GM12878 (cell line): ENCODE results near the gene EPHA1. TPM values are rescaled to one million over a fixed set of nuclear protein-coding genes. Genes with fewer than 3 reads are reported as not detected.

Experiments
- ATAC-seq: fragments of 200-7000 bp; cut with Tn5 transposase; 3 replicates; pipeline ENCODE4 v1.9.1; 2020; ENCODE audit warnings: mild to moderate bottlenecking, moderate library complexity
- BruUV-seq: library from RNA; stranded (reverse); fragments of 400-500 nt; replicated peaks from 2 replicates; lab custom pipeline; 2021; lab: Mats Ljungman, UMichigan
- CTCF ChIA-PET: fragments of 300-600 bp; sonication (Branson Sonifier 250); formaldehyde crosslinking; extraction: SDS; loops from one replicate; lab custom pipeline; 2021; ENCODE audit warnings: inconsistent platforms; lab: Yijun Ruan, JAX
- POLR2A ChIA-PET: fragments of 350-600 bp; formaldehyde crosslinking; extraction: SDS; loops from one replicate; lab custom pipeline; 2021; ENCODE audit warnings: inconsistent platforms; lab: Charles Lee
- RAD21 ChIA-PET: fragments of 300-600 bp; sonication (Branson Sonifier 250); formaldehyde crosslinking; loops from one replicate; lab custom pipeline; 2023; ENCODE audit warnings: antibody characterized with exemption; ENCODE audit not compliant: unreplicated experiment; lab: Charles Lee
- SMC1A ChIA-PET: fragments of 300-600 bp; sonication (Branson Sonifier 250); formaldehyde crosslinking; loops from one replicate; lab custom pipeline; 2023; ENCODE audit not compliant: unreplicated experiment, uncharacterized antibody; lab: Charles Lee
- DNase-seq: peaks from one replicate; pipeline ENCODE4 v3.0.0-alpha.2; 2011; ENCODE audit warnings: low read depth, low spot score
- FAIRE-seq: peaks from 3 replicates; lab custom pipeline; 2011; peaks lifted over from hg19 to GRCh38; lab: Jason Lieb, UNC
- H2AFZ ChIP-seq: 2 replicates; pipeline ENCODE4 v1.6.0; 2011; ENCODE audit warnings: low read depth, low read length, control low read depth; ENCODE audit not compliant: control insufficient read depth
- H3K27ac ChIP-seq: 2 replicates; pipeline ENCODE4 v1.5.1; 2011; ENCODE audit warnings: control low read depth; ENCODE audit not compliant: control insufficient read depth, insufficient read depth
- H3K27me3 ChIP-seq, 2 experiments: replicated peaks in 1 of 2; 2 replicates each; pipeline versions ENCODE4 v1.6.0 to v1.6.1; 2011; ENCODE audit warnings: low read length in 1 of 2; ENCODE audit not compliant: control insufficient read depth in 2 of 2, insufficient read depth in 2 of 2
- H3K36me3 ChIP-seq, 2 experiments: 2 replicates each; pipeline ENCODE4 v1.5.1; 2011; ENCODE audit warnings: low read length in 1 of 2; ENCODE audit not compliant: control insufficient read depth in 2 of 2, insufficient read depth in 2 of 2
- H3K4me1 ChIP-seq: 2 replicates; pipeline ENCODE4 v1.6.1; 2011; ENCODE audit warnings: mild to moderate bottlenecking, low read length, moderate library complexity, mixed read lengths; ENCODE audit not compliant: control insufficient read depth, insufficient read depth
- H3K4me2 ChIP-seq: 2 replicates; pipeline ENCODE4 v1.6.0; 2011; ENCODE audit warnings: control low read depth; ENCODE audit not compliant: control insufficient read depth, insufficient read depth
- H3K4me3 ChIP-seq: fragments of 200-600 bp; sonication (generic); 2 replicates; pipeline ENCODE4 v1.5.1; 2016
- H3K79me2 ChIP-seq: 2 replicates; pipeline ENCODE4 v1.6.0; 2011; ENCODE audit warnings: low read length; ENCODE audit not compliant: control insufficient read depth, insufficient read depth
- H3K9ac ChIP-seq: 2 replicates; pipeline ENCODE4 v1.8.0; 2011; ENCODE audit warnings: low read length, control low read depth, mixed read lengths; ENCODE audit not compliant: control insufficient read depth, insufficient read depth
- H3K9me3 ChIP-seq: replicated peaks from 3 replicates; pipeline ENCODE4 v1.5.1; 2011; ENCODE audit warnings: mild to moderate bottlenecking, low read length; ENCODE audit not compliant: control insufficient read depth, insufficient read depth
- H4K20me1 ChIP-seq: 2 replicates; pipeline ENCODE4 v1.6.0; 2011; ENCODE audit not compliant: control insufficient read depth, insufficient read depth
- MTA2 ChIP-seq: fragments of 450-650 bp; IDR thresholded peaks from 2 replicates; pipeline ENCODE4 v1.6.1; 2016; ENCODE audit warnings: low read depth, mild to moderate bottlenecking, moderate library complexity
- NR2C2 ChIP-seq: IDR thresholded peaks from 2 replicates; pipeline ENCODE4 v1.6.1; 2011; ENCODE audit warnings: borderline replicate concordance, low read depth; ENCODE audit not compliant: control insufficient read depth, insufficient read length
- NR2F1 ChIP-seq: fragments of 450-650 bp; conservative IDR thresholded peaks from 2 replicates; pipeline ENCODE4 v1.6.1; 2017; ENCODE audit warnings: mild to moderate bottlenecking
- WGBS: methylation state at CpG from one replicate; pipeline ENCODE4 v1.1.6; 2016; ENCODE audit warnings: low lambda C conversion rate; ENCODE audit not compliant: insufficient replicate concordance, insufficient coverage; ENCODE audit errors: missing lambda C conversion rate; 5-methylcytosine and 5-hydroxymethylcytosine counted together
- in situ Hi-C: fragments of 300-500 bp; cut with MboI; formaldehyde crosslinking; loops from 9 replicates; pipeline ENCODE4 v1.14.3; 2018; ENCODE audit warnings: mixed read lengths
- intact Hi-C: fragments of 100-400 bp; cut with micrococcal nuclease; formaldehyde crosslinking; loops from one replicate; pipeline ENCODE4 v1.14.2; 2022; ENCODE audit not compliant: unreplicated experiment
- polyA plus RNA-seq, 11 experiments: library from polyadenylated mRNA; depleted of rRNA in 4 of 11; unstranded in 6 of 11; stranded (reverse) in 5 of 11; fragments of >200 nt; fragmentation: Nextera tagmentation in 4 of 11; fragmentation: Illumina TruSeq in 1 of 11; extraction: Ambion mirVana in 4 of 11; extraction: Trizol in 1 of 11; gene quantifications; 1 replicate in 1 of 11; 2 replicates in 10 of 11; pipeline versions ENCODE4 v1.2.1 to v1.2.3, GENCODE V29; 2011 to 2016; ENCODE audit warnings: inconsistent platforms in 2 of 11, missing spikeins in 2 of 11, low read depth in 1 of 11
- total RNA-seq, 4 experiments: library from RNA; depleted of rRNA in 3 of 4; stranded (reverse); fragments of >200 nt in 3 of 4; fragmentation: Illumina TruSeq in 1 of 4; extraction: Trizol in 1 of 4; gene quantifications; 2 replicates each; pipeline versions ENCODE4 v1.2.1 to v1.2.3, GENCODE V29; 2013 to 2021
- TF ChIP-seq, protein P1 (sequence below): fragments of 450-650 bp; IDR thresholded peaks from 2 replicates; pipeline ENCODE4 v1.6.1; 2017; ENCODE audit warnings: mild to moderate bottlenecking, moderate library complexity

Gene EPHA1
- total and polyA plus RNA-seq, 10 of the 15 experiments (the other 5 are each of a cell fraction or from before 2014, with no cell fraction given): 0.11 to 0.35 (median 0.24) TPM; not detected in 6

DNA sequence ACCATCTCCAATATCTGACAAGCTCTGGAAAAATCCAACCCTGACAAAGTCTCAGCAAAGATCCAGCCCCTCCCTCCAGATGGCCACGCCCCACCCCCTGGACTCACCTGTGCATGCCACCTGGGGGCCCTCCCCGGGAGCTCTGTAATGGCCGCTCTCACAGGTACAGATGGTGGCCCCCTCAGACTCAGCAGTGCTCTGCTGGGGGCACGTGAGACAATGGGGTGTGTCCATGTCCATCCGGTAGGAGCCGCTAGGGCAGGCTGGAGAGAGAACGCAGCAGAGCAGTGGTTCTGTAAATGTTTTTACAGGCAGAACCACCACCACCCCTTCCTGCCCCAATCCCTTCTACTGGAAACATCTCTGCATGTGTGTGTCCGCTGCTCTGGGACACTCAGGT is 9.5 kb downstream of the EPHA1 start:
- no peak overlapping the region for H3K4me2 ChIP-seq
- no TSS peak for BruUV-seq
- no peak for ATAC-seq
- intact Hi-C loops: no loop called here
- H3K27ac ChIP-seq: no peak overlapping the region
- H3K36me3 ChIP-seq: no peaks in the 10 kb centered on the region
- ChIA-PET POLR2A (no interaction called here), RAD21 (no interaction called here), CTCF (interaction anchor here (0.8 kb wide), 1 partner anchor 17 kb away, joined by 3 read pairs; no protein-coding TSS in a partner anchor), SMC1A (no interaction called here)
- H3K9me3 ChIP-seq: no peaks in the 10 kb centered on the region
- in situ Hi-C loops: no loop called here
- H3K4me1 ChIP-seq: no peaks in the 10 kb centered on the region
- no peaks in the 10 kb centered on the region for H3K79me2 ChIP-seq
- H2AFZ ChIP-seq: no peak overlapping the region
- DNase-seq: no peak
- no peak overlapping the region for H3K4me3 ChIP-seq
- no peaks in the 10 kb centered on the region for H4K20me1 ChIP-seq
- no peaks in the 10 kb centered on the region for H3K27me3 ChIP-seq
- no peak for FAIRE-seq
- 64% methylated on average over 8 of the region's 8 CpGs for WGBS
- H3K9ac ChIP-seq: no peak overlapping the region
- TF ChIP-seq MTA2 (no peak), NR2C2 (no peak), NR2F1 (no peak)
- TF ChIP-seq, protein P1, sequence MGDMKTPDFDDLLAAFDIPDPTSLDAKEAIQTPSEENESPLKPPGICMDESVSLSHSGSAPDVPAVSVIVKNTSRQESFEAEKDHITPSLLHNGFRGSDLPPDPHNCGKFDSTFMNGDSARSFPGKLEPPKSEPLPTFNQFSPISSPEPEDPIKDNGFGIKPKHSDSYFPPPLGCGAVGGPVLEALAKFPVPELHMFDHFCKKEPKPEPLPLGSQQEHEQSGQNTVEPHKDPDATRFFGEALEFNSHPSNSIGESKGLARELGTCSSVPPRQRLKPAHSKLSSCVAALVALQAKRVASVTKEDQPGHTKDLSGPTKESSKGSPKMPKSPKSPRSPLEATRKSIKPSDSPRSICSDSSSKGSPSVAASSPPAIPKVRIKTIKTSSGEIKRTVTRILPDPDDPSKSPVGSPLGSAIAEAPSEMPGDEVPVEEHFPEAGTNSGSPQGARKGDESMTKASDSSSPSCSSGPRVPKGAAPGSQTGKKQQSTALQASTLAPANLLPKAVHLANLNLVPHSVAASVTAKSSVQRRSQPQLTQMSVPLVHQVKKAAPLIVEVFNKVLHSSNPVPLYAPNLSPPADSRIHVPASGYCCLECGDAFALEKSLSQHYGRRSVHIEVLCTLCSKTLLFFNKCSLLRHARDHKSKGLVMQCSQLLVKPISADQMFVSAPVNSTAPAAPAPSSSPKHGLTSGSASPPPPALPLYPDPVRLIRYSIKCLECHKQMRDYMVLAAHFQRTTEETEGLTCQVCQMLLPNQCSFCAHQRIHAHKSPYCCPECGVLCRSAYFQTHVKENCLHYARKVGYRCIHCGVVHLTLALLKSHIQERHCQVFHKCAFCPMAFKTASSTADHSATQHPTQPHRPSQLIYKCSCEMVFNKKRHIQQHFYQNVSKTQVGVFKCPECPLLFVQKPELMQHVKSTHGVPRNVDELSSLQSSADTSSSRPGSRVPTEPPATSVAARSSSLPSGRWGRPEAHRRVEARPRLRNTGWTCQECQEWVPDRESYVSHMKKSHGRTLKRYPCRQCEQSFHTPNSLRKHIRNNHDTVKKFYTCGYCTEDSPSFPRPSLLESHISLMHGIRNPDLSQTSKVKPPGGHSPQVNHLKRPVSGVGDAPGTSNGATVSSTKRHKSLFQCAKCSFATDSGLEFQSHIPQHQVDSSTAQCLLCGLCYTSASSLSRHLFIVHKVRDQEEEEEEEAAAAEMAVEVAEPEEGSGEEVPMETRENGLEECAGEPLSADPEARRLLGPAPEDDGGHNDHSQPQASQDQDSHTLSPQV: no peak
